K562 (cell line): ENCODE results near the gene FAM83F. TPM values are rescaled to one million over a fixed set of nuclear protein-coding genes. Genes with fewer than 3 reads are reported as not detected.

Experiments
- ATAC-seq: fragments of 200-7000 bp; cut with Tn5 transposase; 3 replicates; pipeline ENCODE4 v1.9.1; 2020; ENCODE audit warnings: moderate library complexity
- BruUV-seq: library from RNA; stranded (reverse); fragments of 400-500 nt; replicated peaks from 2 replicates; lab custom pipeline; 2021; lab: Mats Ljungman, UMichigan
- CTCF ChIA-PET: fragments of 300-600 bp; formaldehyde crosslinking; extraction: SDS; loops from one replicate; lab custom pipeline; 2021; ENCODE audit warnings: low intra/inter-chr PET ratio; lab: Yijun Ruan, JAX
- POLR2A ChIA-PET: fragments of 300-600, 350-650 bp; sonication (Branson Sonifier 250); formaldehyde crosslinking; extraction: SDS; loops from one replicate; lab custom pipeline; 2021; ENCODE audit warnings: antibody characterized with exemption, inconsistent platforms; lab: Yijun Ruan, JAX
- DNase-seq, 4 experiments: peaks; one replicate each; pipeline versions ENCODE4 v3.0.0 to v3.0.0-alpha.2; 2011 to 2018; ENCODE audit warnings: low spot score in 3 of 4, mixed read lengths in 3 of 4; ENCODE audit errors: extremely low read depth in 1 of 4
- FAIRE-seq: peaks from 2 replicates; lab custom pipeline; 2011; peaks lifted over from hg19 to GRCh38; lab: Jason Lieb, UNC
- H2AFZ ChIP-seq: 2 replicates; pipeline ENCODE4 v1.6.0; 2011; ENCODE audit warnings: low read depth, low read length, control low read depth, inconsistent platforms
- H3K27ac ChIP-seq: fragments of 200-600 bp; 3 replicates; pipeline ENCODE4 v1.8.0; 2011; ENCODE audit warnings: low read depth, mild to moderate bottlenecking, control low read depth, inconsistent platforms, low read length, moderate library complexity, mixed read lengths; ENCODE audit errors: extremely low read depth
- H3K27me3 ChIP-seq, 2 experiments: fragments of 300-600 bp in 1 of 2; 2 replicates in 1 of 2; 3 replicates in 1 of 2; pipeline versions ENCODE4 v1.6.0 to v1.8.0; 2011; ENCODE audit warnings: inconsistent platforms in 2 of 2, low read length in 2 of 2, mild to moderate bottlenecking in 1 of 2, mixed read lengths in 1 of 2, moderate library complexity in 1 of 2; ENCODE audit not compliant: control insufficient read depth in 2 of 2, insufficient read depth in 2 of 2
- H3K36me3 ChIP-seq: fragments of 300-600 bp; 3 replicates; pipeline ENCODE4 v1.8.0; 2011; ENCODE audit warnings: mild to moderate bottlenecking, low read length, inconsistent platforms; ENCODE audit not compliant: control insufficient read depth, insufficient read depth
- H3K4me1 ChIP-seq, 2 experiments: fragments of 200-600 bp in 1 of 2; replicated peaks in 1 of 2; 2 replicates in 1 of 2; 3 replicates in 1 of 2; pipeline versions ENCODE4 v1.5.1 to v1.8.0; 2011; ENCODE audit warnings: inconsistent platforms in 2 of 2, low read length in 2 of 2, mild to moderate bottlenecking in 1 of 2, mixed read lengths in 1 of 2, moderate library complexity in 1 of 2; ENCODE audit not compliant: control insufficient read depth in 2 of 2, insufficient read depth in 2 of 2
- H3K4me2 ChIP-seq: 2 replicates; pipeline ENCODE4 v1.6.1; 2011; ENCODE audit warnings: low read length, control low read depth, inconsistent platforms, mixed read lengths; ENCODE audit not compliant: insufficient read depth
- H3K4me3 ChIP-seq: fragments of 200-600 bp; sonication (generic), shearing (Covaris generic); 2 replicates; pipeline ENCODE4 v1.5.1; 2016; ENCODE audit warnings: control low read depth, inconsistent platforms
- H3K79me2 ChIP-seq: fragments of 200-600 bp; 3 replicates; pipeline ENCODE4 v1.8.0; 2011; ENCODE audit warnings: low read length, inconsistent platforms; ENCODE audit not compliant: control insufficient read depth, insufficient read depth
- H3K9ac ChIP-seq, 2 experiments: 2 replicates each; pipeline versions ENCODE4 v1.6.0 to v1.6.1; 2011; ENCODE audit warnings: low read depth in 2 of 2, low read length in 2 of 2, control low read depth in 1 of 2, inconsistent platforms in 1 of 2, mild to moderate bottlenecking in 1 of 2, mixed read lengths in 1 of 2; ENCODE audit not compliant: insufficient read depth in 1 of 2
- H3K9me1 ChIP-seq: one replicate; pipeline ENCODE4 v1.6.0; 2011; ENCODE audit warnings: inconsistent platforms, mild to moderate bottlenecking, low read length, moderate library complexity; ENCODE audit not compliant: control insufficient read depth, insufficient read depth
- H3K9me3 ChIP-seq: replicated peaks from 2 replicates; pipeline ENCODE4 v1.5.1; 2011; ENCODE audit warnings: low read depth, low read length, inconsistent platforms; ENCODE audit not compliant: control insufficient read depth, insufficient read depth
- H4K20me1 ChIP-seq: replicated peaks from 2 replicates; pipeline ENCODE4 v1.6.1; 2011; ENCODE audit warnings: low read length, inconsistent platforms, mixed read lengths; ENCODE audit not compliant: control insufficient read depth, insufficient read depth
- ADNP ChIP-seq: fragments of 200-800 bp; sonication (Bioruptor generic); IDR thresholded peaks from 2 replicates; pipeline ENCODE4 v1.6.1; 2016; ENCODE audit warnings: missing genetic modification characterization, missing compliant biosample characterization
- BCOR ChIP-seq: fragments of 450-650 bp; IDR thresholded peaks from 2 replicates; pipeline ENCODE4 v1.6.1; 2016
- HDAC2 ChIP-seq: fragments of 450-650 bp; IDR thresholded peaks from 2 replicates; pipeline ENCODE4 v1.6.1; 2016; ENCODE audit warnings: mild to moderate bottlenecking
- KDM1A ChIP-seq, 2 experiments: fragments of 450-650 bp; IDR thresholded peaks; 2 replicates each; pipeline ENCODE4 v1.6.1; 2016; ENCODE audit warnings: mild to moderate bottlenecking in 2 of 2
- LCOR ChIP-seq: sonication (generic); formaldehyde crosslinking; IDR thresholded peaks from 2 replicates; pipeline ENCODE4 v1.8.0; 2022; ENCODE audit warnings: mild to moderate bottlenecking, missing genetic modification reagents
- NFATC3 ChIP-seq: fragments of 450-650 bp; IDR thresholded peaks from 2 replicates; pipeline ENCODE4 v1.6.1; 2017; ENCODE audit warnings: mild to moderate bottlenecking
- RBM25 ChIP-seq: fragments of 200-400 bp; formaldehyde crosslinking; IDR thresholded peaks from 2 replicates; pipeline ENCODE4 v1.6.1; 2018; ENCODE audit warnings: low read length, low read depth, moderate library complexity; ENCODE audit not compliant: severe bottlenecking
- SUPT5H ChIP-seq: fragments of 450-650 bp; IDR thresholded peaks from 2 replicates; pipeline ENCODE4 v1.6.1; 2016
- TBL1XR1 ChIP-seq, 2 experiments: IDR thresholded peaks; 2 replicates each; pipeline ENCODE4 v1.6.1; 2012; ENCODE audit warnings: improper control_type of control experiment in 2 of 2, low read length in 2 of 2, mild to moderate bottlenecking in 1 of 2
- ZNF507 ChIP-seq: conservative IDR thresholded peaks from 2 replicates; pipeline ENCODE4 v1.6.1; 2017; ENCODE audit warnings: missing genetic modification characterization, missing compliant biosample characterization
- WGBS: fragments of 100-300 bp; shearing (Covaris generic); methylation state at CpG from one replicate; pipeline ENCODE4 v1.1.6; 2016; ENCODE audit warnings: low coverage, mixed read lengths; ENCODE audit not compliant: insufficient coverage; ENCODE audit errors: missing lambda C conversion rate; 5-methylcytosine and 5-hydroxymethylcytosine counted together
- in situ Hi-C: fragments of 300-500 bp; cut with MboI; formaldehyde crosslinking; loops from 4 replicates; pipeline ENCODE4 v1.15.0; 2018; ENCODE audit warnings: inconsistent platforms, mixed read lengths
- intact Hi-C: fragments of 100-400 bp; cut with micrococcal nuclease; formaldehyde crosslinking; loops from 2 replicates; pipeline ENCODE4 v1.14.2; 2022
- polyA plus RNA-seq, 8 experiments: library from polyadenylated mRNA; depleted of rRNA in 4 of 8; stranded (reverse) in 5 of 8; unstranded in 3 of 8; fragments of >200 nt; fragmentation: Nextera tagmentation in 2 of 8; fragmentation: Illumina TruSeq in 1 of 8; extraction: Ambion mirVana in 2 of 8; extraction: Trizol in 1 of 8; gene quantifications; 2 replicates each; pipeline versions ENCODE4 v1.2.1 to v1.2.3, GENCODE V29; 2011 to 2014; ENCODE audit warnings: inconsistent platforms in 1 of 8, missing spikeins in 1 of 8
- total RNA-seq, 7 experiments: library from RNA; depleted of rRNA in 6 of 7; stranded (reverse); fragments of >200 nt in 6 of 7; fragmentation: Illumina TruSeq in 2 of 7; extraction: Trizol in 2 of 7; gene quantifications; 2 replicates each; pipeline versions ENCODE4 v1.2.1 to v1.2.3, GENCODE V29; 2011 to 2021; ENCODE audit warnings: low replicate concordance in 1 of 7
- TF ChIP-seq, protein P1 (sequence below): sonication (generic); formaldehyde crosslinking; IDR thresholded peaks from 2 replicates; pipeline ENCODE4 v1.8.0; 2022; ENCODE audit warnings: mild to moderate bottlenecking, missing genetic modification reagents, borderline replicate concordance
- TF ChIP-seq, protein P2 (sequence below), 2 experiments: fragments of 250-450 bp in 1 of 2; fragments of 450-650 bp in 1 of 2; sonication (Bioruptor Pico) in 1 of 2; IDR thresholded peaks; 2 replicates each; pipeline versions ENCODE4 v1.6.1 to v1.8.0; 2016 to 2021; ENCODE audit warnings: mild to moderate bottlenecking in 2 of 2, moderate library complexity in 2 of 2, missing compliant biosample characterization in 1 of 2, missing genetic modification characterization in 1 of 2

The FAM83F gene
- total and polyA plus RNA-seq, 9 of the 15 experiments (the other 6 are each of a cell fraction or from before 2014, with no cell fraction given): under 0.01 to 0.13 (median 0.04) TPM; not detected in 1

DNA sequence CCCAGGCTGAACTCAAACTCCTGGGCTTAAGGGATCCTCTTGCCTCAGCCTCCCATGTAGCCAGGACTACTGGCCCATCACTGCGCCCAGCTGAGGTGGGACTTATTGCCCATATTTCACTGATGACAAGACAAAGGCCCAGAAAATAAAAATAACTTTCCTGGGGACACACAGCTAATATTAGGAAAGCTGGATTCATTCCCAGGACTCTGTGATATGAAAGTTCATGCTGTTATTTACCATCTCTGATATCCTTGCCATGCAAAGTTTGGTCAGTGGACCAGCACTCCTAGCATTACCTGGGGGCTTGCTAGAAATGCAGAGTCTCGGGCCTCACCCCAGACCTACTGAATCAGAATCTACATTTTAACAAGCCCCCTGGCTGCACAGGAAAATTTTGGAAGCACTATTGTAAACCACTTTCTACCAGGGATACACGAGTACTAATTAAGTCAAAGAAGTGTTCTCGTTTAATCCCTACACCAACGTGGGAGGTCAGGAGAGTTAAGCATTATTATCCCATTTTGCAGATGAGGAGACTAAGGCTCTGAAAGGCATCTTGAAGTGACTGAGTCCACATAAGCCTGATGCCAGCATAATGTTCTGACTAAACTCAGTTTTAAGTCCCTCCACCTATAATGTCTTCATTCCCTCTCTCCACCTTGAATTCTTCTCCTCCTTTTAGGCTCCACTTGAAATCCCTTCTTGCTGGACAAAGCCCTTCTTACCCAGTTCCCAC, 2.5 kb upstream of the FAM83F start:
- no peak overlapping the region for H3K4me3 ChIP-seq
- ATAC-seq: no peak
- in situ Hi-C loops: no loop called here
- no peaks in the 10 kb centered on the region for H3K9me3 ChIP-seq
- CTCF ChIA-PET: no interaction called here
- TF ChIP-seq RBM25: peak; percentile 94
- TF ChIP-seq, protein P1, sequence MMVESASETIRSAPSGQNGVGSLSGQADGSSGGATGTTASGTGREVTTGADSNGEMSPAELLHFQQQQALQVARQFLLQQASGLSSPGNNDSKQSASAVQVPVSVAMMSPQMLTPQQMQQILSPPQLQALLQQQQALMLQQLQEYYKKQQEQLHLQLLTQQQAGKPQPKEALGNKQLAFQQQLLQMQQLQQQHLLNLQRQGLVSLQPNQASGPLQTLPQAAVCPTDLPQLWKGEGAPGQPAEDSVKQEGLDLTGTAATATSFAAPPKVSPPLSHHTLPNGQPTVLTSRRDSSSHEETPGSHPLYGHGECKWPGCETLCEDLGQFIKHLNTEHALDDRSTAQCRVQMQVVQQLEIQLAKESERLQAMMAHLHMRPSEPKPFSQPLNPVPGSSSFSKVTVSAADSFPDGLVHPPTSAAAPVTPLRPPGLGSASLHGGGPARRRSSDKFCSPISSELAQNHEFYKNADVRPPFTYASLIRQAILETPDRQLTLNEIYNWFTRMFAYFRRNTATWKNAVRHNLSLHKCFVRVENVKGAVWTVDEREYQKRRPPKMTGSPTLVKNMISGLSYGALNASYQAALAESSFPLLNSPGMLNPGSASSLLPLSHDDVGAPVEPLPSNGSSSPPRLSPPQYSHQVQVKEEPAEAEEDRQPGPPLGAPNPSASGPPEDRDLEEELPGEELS (CRISPR knock-in tag): no peak
- TF ChIP-seq LCOR (CRISPR knock-in tag): no peak
- TF ChIP-seq BCOR: peak; percentile 69; the same call in 1 of the 2 replicates
- no peak for TF ChIP-seq TBL1XR1 (IDR thresholded peaks at IDR 0.05; ENCODE audit: low read length in 2 of 2)
- peak; percentile 48; the same call in 1 of the 2 replicates for TF ChIP-seq HDAC2
- 0 out of 4 replicates have a peak, but pooled peaks of 1 of the 2 experiments have one; percentile 15 for TF ChIP-seq KDM1A (IDR thresholded peaks at IDR 0.05)
- TF ChIP-seq ADNP: 0 out of 2 replicates have a peak, but pooled peaks have one; percentile 58
- no peak for TF ChIP-seq NFATC3
- no peak for TF ChIP-seq SUPT5H
- TF ChIP-seq ZNF507 (tag): no peak
- TF ChIP-seq, protein P2, sequence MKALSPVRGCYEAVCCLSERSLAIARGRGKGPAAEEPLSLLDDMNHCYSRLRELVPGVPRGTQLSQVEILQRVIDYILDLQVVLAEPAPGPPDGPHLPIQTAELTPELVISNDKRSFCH (CRISPR knock-in tag; IDR thresholded peaks at IDR 0.05): no peak
- TF ChIP-seq, protein P2 (tag; IDR thresholded peaks at IDR 0.05): no peak
- TF ChIP-seq, all 486 proteins: peak for 5
- H2AFZ ChIP-seq: no peak overlapping the region
- BruUV-seq: no TSS peak
- no peaks in the 10 kb centered on the region for H3K36me3 ChIP-seq
- H3K27me3 ChIP-seq: no peaks in the 10 kb centered on the region
- POLR2A ChIA-PET: interaction anchor here (1.1 to 1.4 kb wide), 2 partner anchors 10 to 11 kb away, joined by 3 to 8 read pairs; no protein-coding TSS in a partner anchor
- no peak for DNase-seq
- no peak overlapping the region for H3K27ac ChIP-seq
- H3K9me1 ChIP-seq: no peaks in the 10 kb centered on the region
- H3K9ac ChIP-seq: no peak overlapping the region
- WGBS: 71% methylated on average over 4 of the region's 5 CpGs
- H4K20me1 ChIP-seq: no peaks in the 10 kb centered on the region
- FAIRE-seq: no peak
- H3K79me2 ChIP-seq: no peaks in the 10 kb centered on the region
- H3K4me1 ChIP-seq: peaks cover 22 to 34% of the 10 kb centered on the region in 2 experiments; a peak in 4 of 5 replicates
- intact Hi-C loops: no loop called here
- H3K4me2 ChIP-seq: no peak overlapping the region
